H9 (cell line): ENCODE data around the gene ASPN. TPM values are rescaled to one million over a fixed set of nuclear protein-coding genes. Genes with fewer than 3 reads are reported as not detected.

Source experiments
- DNase-seq: peaks from one replicate; pipeline ENCODE4 v3.0.0-alpha.2; 2017
- H2AFZ ChIP-seq: one replicate; pipeline ENCODE4 v1.6.1; 2013; ENCODE audit warnings: mild to moderate bottlenecking, low read length, control low read depth, moderate library complexity
- H2AK5ac ChIP-seq: 2 replicates; pipeline ENCODE4 v1.6.1; 2013; ENCODE audit warnings: low read length, control low read depth, mixed read lengths; ENCODE audit not compliant: insufficient read length
- H2BK120ac ChIP-seq: one replicate; pipeline ENCODE4 v1.6.1; 2013; ENCODE audit warnings: low read depth, mild to moderate bottlenecking, low read length, control low read depth, inconsistent platforms; ENCODE audit not compliant: poor library complexity, severe bottlenecking
- H2BK12ac ChIP-seq: 2 replicates; pipeline ENCODE4 v1.6.1; 2013; ENCODE audit warnings: low read length, control low read depth, mixed read lengths, low read depth; ENCODE audit not compliant: insufficient read length
- H2BK15ac ChIP-seq: 2 replicates; pipeline ENCODE4 v1.6.1; 2013; ENCODE audit warnings: low read depth, low read length, control low read depth
- H2BK20ac ChIP-seq: one replicate; pipeline ENCODE4 v1.6.1; 2013; ENCODE audit warnings: low read depth, mild to moderate bottlenecking, low read length, control low read depth, inconsistent platforms; ENCODE audit not compliant: poor library complexity, severe bottlenecking
- H2BK5ac ChIP-seq: 2 replicates; pipeline ENCODE4 v1.6.1; 2013; ENCODE audit warnings: low read length, control low read depth, mixed read lengths; ENCODE audit not compliant: insufficient read length
- H3K14ac ChIP-seq: 2 replicates; pipeline ENCODE4 v1.6.1; 2013; ENCODE audit warnings: low read length, control low read depth; ENCODE audit not compliant: insufficient read depth
- H3K18ac ChIP-seq: 2 replicates; pipeline ENCODE4 v1.6.1; 2013; ENCODE audit warnings: low read depth, mild to moderate bottlenecking, mixed read lengths, low read length, control low read depth; ENCODE audit not compliant: insufficient read length
- H3K23ac ChIP-seq: 2 replicates; pipeline ENCODE4 v1.6.1; 2013; ENCODE audit warnings: low read length, control low read depth, mixed read lengths, low read depth; ENCODE audit not compliant: insufficient read length
- H3K23me2 ChIP-seq: 2 replicates; pipeline ENCODE4 v1.6.1; 2013; ENCODE audit warnings: low read depth, mild to moderate bottlenecking, mixed read lengths, low read length, control low read depth; ENCODE audit not compliant: insufficient read length, poor library complexity, severe bottlenecking
- H3K27ac ChIP-seq: 2 replicates; pipeline ENCODE4 v1.5.1; 2013; ENCODE audit warnings: low read length, control low read depth, mixed read lengths, low read depth; ENCODE audit not compliant: insufficient read length
- H3K27me3 ChIP-seq: 2 replicates; pipeline ENCODE4 v1.6.1; 2013; ENCODE audit warnings: low read length, control low read depth, inconsistent platforms; ENCODE audit not compliant: insufficient read depth
- H3K4ac ChIP-seq: 2 replicates; pipeline ENCODE4 v1.6.1; 2013; ENCODE audit warnings: low read depth, mild to moderate bottlenecking, control low read depth, inconsistent platforms, low read length, moderate library complexity
- H3K4me1 ChIP-seq: 2 replicates; pipeline ENCODE4 v1.6.1; 2013; ENCODE audit warnings: low read length, control low read depth, inconsistent platforms; ENCODE audit not compliant: insufficient read depth
- H3K4me2 ChIP-seq: 2 replicates; pipeline ENCODE4 v1.6.1; 2013; ENCODE audit warnings: low read length, control low read depth, mixed read lengths; ENCODE audit not compliant: insufficient read length, insufficient read depth
- H3K56ac ChIP-seq: 2 replicates; pipeline ENCODE4 v1.6.1; 2013; ENCODE audit warnings: low read depth, mild to moderate bottlenecking, mixed read lengths, low read length, control low read depth; ENCODE audit not compliant: insufficient read length
- H3K79me1 ChIP-seq: 2 replicates; pipeline ENCODE4 v1.6.1; 2013; ENCODE audit warnings: low read depth, mild to moderate bottlenecking, moderate library complexity, low read length, control low read depth, inconsistent platforms; ENCODE audit not compliant: insufficient read depth, poor library complexity, severe bottlenecking
- H3K79me2 ChIP-seq: 2 replicates; pipeline ENCODE4 v1.6.1; 2013; ENCODE audit warnings: low read length, control low read depth, inconsistent platforms; ENCODE audit not compliant: insufficient read depth
- H3K9ac ChIP-seq: 2 replicates; pipeline ENCODE4 v1.6.1; 2013; ENCODE audit warnings: low read length, control low read depth, mixed read lengths; ENCODE audit not compliant: insufficient read length; ENCODE audit errors: extremely low read depth
- H3K9me3 ChIP-seq: one replicate; pipeline ENCODE4 v1.6.1; 2013; ENCODE audit warnings: low read depth, low read length, inconsistent platforms; ENCODE audit not compliant: control insufficient read depth
- H3T11ph ChIP-seq: one replicate; pipeline ENCODE4 v1.6.1; 2013; ENCODE audit warnings: mild to moderate bottlenecking, low read length, control low read depth, inconsistent platforms
- H4K20me1 ChIP-seq: one replicate; pipeline ENCODE4 v1.6.1; 2013; ENCODE audit not compliant: control insufficient read depth, insufficient read length, insufficient read depth
- H4K5ac ChIP-seq: 2 replicates; pipeline ENCODE4 v1.6.1; 2013; ENCODE audit warnings: low read depth, mild to moderate bottlenecking, mixed read lengths, low read length, control low read depth; ENCODE audit not compliant: insufficient read length
- H4K8ac ChIP-seq: replicated peaks from 2 replicates; pipeline ENCODE4 v1.6.1; 2013; ENCODE audit warnings: low read length, control low read depth, mixed read lengths, low read depth; ENCODE audit not compliant: insufficient read length
- H4K91ac ChIP-seq: 2 replicates; pipeline ENCODE4 v1.6.1; 2013; ENCODE audit warnings: low read depth, mild to moderate bottlenecking, moderate library complexity, mixed read lengths, low read length, control low read depth; ENCODE audit not compliant: insufficient read length
- H3K27ac Mint-ChIP-seq, 3 experiments: 2 replicates in 2 of 3; 3 replicates in 1 of 3; pipeline ENCODE4 v1.8.0; 2020 to 2021; ENCODE audit warnings: mixed read lengths in 3 of 3, mild to moderate bottlenecking in 1 of 3, moderate library complexity in 1 of 3
- H3K27me3 Mint-ChIP-seq: 2 replicates; pipeline ENCODE4 v1.8.0; 2021; ENCODE audit warnings: low read depth, mild to moderate bottlenecking, moderate library complexity, mixed read lengths
- H3K36me3 Mint-ChIP-seq, 3 experiments: 2 replicates in 2 of 3; 3 replicates in 1 of 3; pipeline ENCODE4 v1.8.0; 2020 to 2021; ENCODE audit warnings: low read depth in 3 of 3, mixed read lengths in 3 of 3; ENCODE audit not compliant: insufficient read depth in 1 of 3
- H3K4me1 Mint-ChIP-seq, 2 experiments: 2 replicates each; pipeline ENCODE4 v1.8.0; 2020; ENCODE audit warnings: mixed read lengths in 2 of 2
- H3K4me3 Mint-ChIP-seq, 2 experiments: 2 replicates in 1 of 2; 3 replicates in 1 of 2; pipeline ENCODE4 v1.8.0; 2020 to 2021; ENCODE audit warnings: mild to moderate bottlenecking in 2 of 2, mixed read lengths in 2 of 2, moderate library complexity in 1 of 2
- H3K9me3 Mint-ChIP-seq, 2 experiments: 2 replicates in 1 of 2; 3 replicates in 1 of 2; pipeline ENCODE4 v1.8.0; 2020; ENCODE audit warnings: mild to moderate bottlenecking in 2 of 2, mixed read lengths in 2 of 2, moderate library complexity in 1 of 2
- WGBS: extraction: QIAGEN DNeasy Blood & Tissue Kit; methylation state at CpG from one replicate; pipeline ENCODE4 v1.1.7; 2013; ENCODE audit warnings: missing lambda C conversion rate, low lambda C conversion rate, mixed read lengths; ENCODE audit not compliant: insufficient read length; ENCODE audit errors: extremely low coverage; 5-methylcytosine and 5-hydroxymethylcytosine counted together
- total RNA-seq: library from RNA; stranded (reverse); gene quantifications from 2 replicates; pipeline ENCODE4 v1.2.1, GENCODE V29; 2021
- TF ChIP-seq, protein P1 (sequence below): fragments of 200-600 bp; sonication (generic); conservative IDR thresholded peaks from 3 replicates; pipeline ENCODE4 v1.8.0; 2021; ENCODE audit warnings: antibody characterized with exemption, mild to moderate bottlenecking

ASPN gene
- total RNA-seq, 1 experiment from 2014 or later, result not detected

- TF ChIP-seq, protein P1, sequence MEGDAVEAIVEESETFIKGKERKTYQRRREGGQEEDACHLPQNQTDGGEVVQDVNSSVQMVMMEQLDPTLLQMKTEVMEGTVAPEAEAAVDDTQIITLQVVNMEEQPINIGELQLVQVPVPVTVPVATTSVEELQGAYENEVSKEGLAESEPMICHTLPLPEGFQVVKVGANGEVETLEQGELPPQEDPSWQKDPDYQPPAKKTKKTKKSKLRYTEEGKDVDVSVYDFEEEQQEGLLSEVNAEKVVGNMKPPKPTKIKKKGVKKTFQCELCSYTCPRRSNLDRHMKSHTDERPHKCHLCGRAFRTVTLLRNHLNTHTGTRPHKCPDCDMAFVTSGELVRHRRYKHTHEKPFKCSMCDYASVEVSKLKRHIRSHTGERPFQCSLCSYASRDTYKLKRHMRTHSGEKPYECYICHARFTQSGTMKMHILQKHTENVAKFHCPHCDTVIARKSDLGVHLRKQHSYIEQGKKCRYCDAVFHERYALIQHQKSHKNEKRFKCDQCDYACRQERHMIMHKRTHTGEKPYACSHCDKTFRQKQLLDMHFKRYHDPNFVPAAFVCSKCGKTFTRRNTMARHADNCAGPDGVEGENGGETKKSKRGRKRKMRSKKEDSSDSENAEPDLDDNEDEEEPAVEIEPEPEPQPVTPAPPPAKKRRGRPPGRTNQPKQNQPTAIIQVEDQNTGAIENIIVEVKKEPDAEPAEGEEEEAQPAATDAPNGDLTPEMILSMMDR, result no peak
- Histone ChIP-seq H3K23ac (no peak overlapping the region), H3K79me2 (no peaks in the 10 kb centered on the region), H3K9me3 (no peaks in the 10 kb centered on the region), H2AFZ (no peak overlapping the region), H3K27me3 (no peaks in the 10 kb centered on the region), H4K91ac (no peak overlapping the region), H2BK5ac (no peak overlapping the region), H3K27ac (no peak overlapping the region), H3K4me2 (no peak overlapping the region), H3K4me1 (peaks cover 4% of the 10 kb centered on the region; the same call in 1 of the 2 replicates), H2AK5ac (no peak overlapping the region), H2BK20ac (no peak overlapping the region), H3T11ph (no peak overlapping the region), H3K23me2 (no peaks in the 10 kb centered on the region), H3K4ac (no peak overlapping the region), H2BK15ac (no peak overlapping the region), H4K8ac (no peak overlapping the region), H3K56ac (no peak overlapping the region), H2BK120ac (no peak overlapping the region), H2BK12ac (no peak overlapping the region), H4K20me1 (no peaks in the 10 kb centered on the region), H3K18ac (no peak overlapping the region), H3K79me1 (no peaks in the 10 kb centered on the region), H3K9ac (no peak overlapping the region), H4K5ac (no peak overlapping the region), H3K14ac (no peak overlapping the region)
- Mint-ChIP-seq H3K4me3 (no peak overlapping the region), H3K36me3 (no peaks in the 10 kb centered on the region; a peak in 1 of 7 replicates), H3K9me3 (no peaks in the 10 kb centered on the region), H3K4me1 (peaks cover 15 to 16% of the 10 kb centered on the region in 2 experiments), H3K27ac (no peak overlapping the region), H3K27me3 (no peaks in the 10 kb centered on the region)
- no CpG with 5 or more reads among the region's 2 CpGs for WGBS
- no peak for DNase-seq
Observed at GRCh38 chr9:92520837-92521236, 38.5 kb upstream of the ASPN start.
